Urothelium cell line (cell line): ENCODE data around the gene EFTUD2.
"Not testable (repeated sequence)": the region's sequence is repeated elsewhere in the genome, so short reads cannot be mapped to it uniquely, and the experiment has no call there.

Experiments used
- DNase-seq: peaks from one replicate; pipeline ENCODE4 v3.0.0; 2011; ENCODE audit warnings: low spot score, mixed read lengths
- FAIRE-seq: peaks from 2 replicates; lab custom pipeline; 2011; peaks lifted over from hg19 to GRCh38; lab: Jason Lieb, UNC

Gene EFTUD2

DNA sequence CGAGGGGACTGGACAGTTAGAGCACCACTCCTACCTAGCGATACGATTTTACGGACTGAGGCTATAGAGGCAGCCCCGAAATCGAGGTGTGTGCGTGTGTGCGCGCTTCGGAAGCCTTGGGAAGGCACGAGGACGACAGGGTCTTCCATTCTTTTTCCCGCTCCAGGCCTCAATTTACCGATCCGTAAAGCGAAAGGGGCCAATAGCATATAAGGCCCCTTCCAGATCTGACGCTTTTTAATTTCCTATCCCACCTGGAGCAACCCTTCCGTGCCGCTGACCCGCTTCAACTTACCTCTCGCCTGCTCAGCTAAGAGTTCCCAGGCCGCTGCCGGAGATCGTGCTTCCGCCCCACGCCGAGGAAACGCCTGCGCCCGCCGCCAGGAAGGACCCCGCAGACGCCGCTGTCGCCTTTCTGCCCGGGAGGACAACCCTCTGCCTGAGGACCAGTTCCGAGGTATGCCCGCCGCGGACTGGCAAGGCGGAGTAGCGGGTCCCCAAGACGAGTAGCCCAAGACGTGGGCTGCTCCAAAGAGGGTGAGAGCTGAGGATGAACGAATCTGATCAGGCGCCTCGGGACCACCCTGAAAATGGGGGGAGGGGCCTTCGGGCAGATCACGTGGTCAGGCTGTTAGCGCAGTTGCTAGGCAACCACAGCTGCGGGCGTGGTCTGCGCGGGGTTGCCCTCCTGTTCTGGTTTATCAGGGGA is at the start of gene EFTUD2:
Gene EFTUD2 (minus strand): TSS at position 372 of the 709 bp plus-strand sequence. CDS start 4,924 bp downstream, outside the sequence.
- FAIRE-seq (peak; percentile 96), DNase-seq (peak; percentile 95)

DNA sequence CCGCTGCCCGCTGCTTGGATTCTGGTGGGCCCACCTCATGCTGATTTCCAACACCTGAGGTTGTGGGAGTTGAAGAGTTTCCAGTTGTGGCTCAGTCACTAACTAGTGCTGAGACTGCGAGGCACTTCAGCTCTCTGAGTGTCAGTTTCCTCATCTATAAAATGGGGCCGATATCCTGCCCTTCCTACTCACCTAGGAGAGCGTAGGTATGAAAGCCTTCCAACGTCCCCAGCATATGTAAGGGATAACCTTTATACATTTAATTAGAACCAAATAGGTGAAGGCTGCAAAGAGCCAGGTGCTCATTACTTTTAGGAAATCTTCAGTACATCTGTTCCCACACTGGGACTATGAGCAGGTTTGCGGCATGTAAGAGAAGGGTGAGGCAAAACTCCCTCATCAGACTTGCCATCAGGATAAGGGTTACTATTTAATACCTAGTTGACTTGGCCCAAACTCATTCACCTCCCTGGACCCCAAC is 49.1 kb upstream of the EFTUD2 start:
- FAIRE-seq (no peak), DNase-seq (no peak)

DNA sequence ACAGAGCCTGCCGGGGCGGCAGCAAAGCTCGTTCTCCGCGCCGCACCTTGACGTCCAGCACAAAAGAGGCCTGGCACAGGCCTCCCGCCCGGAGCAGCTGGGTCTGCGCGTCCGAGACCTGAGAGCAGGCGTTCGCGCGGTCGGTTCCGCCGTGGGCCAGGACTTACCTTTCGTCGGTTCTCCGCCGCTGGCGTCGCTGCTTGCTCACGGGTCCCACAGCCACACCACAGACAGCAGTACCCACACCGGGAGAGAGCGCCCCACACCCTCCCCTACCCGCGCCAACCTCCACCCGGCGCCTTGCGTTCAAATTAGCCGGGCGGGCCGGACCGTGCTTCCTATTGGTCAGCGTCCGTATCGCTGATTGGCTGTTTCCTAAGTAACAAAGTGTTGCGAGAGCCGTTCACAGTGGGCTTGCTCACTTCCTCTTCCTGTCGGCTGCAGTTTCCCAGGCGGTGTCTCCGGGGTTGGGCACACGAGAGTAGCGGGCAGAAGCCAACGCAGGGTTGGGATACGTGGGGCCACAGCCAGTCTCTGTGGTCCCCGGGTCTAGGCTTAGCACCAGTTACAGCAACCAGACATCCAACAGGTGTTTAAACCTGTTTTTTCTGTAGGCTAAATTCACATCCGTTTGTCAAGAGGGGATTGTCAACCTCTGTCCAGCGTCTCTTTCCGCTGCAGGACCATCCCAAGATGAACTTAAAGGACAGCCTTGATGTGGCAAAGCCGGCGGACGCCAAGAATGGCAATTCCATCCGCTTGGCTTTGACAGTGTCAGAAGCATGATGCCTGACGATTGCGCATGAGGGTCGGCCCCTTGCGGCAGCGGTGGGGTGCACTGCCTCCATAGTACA is 48.4 kb upstream of the EFTUD2 start, which contains the start of gene KIF18B:
Gene KIF18B (minus strand): TSS at position 313 of the 854 bp plus-strand sequence. CDS start 11,429 bp downstream, outside the sequence.
- DNase-seq: peak; percentile 98
- peak; percentile 80 for FAIRE-seq

DNA sequence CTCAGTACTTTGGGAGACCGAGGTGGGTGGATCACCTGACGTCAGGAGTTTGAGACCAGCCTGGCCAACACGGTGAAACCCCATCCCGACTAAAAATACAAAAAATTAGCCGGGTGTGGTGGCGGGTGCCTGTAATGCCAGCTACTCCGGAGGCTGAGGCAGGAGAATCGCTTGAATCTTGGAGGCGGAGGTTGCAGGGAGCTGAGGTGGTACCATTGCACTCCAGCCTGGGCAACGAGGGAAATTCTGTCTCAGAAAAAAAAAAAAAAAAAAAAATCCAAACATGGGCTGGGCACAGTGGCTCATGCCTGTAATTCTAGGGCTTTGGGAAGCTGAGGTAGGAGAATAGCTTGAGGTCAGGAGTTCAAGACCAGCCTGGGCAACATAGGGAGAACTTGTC is 46.4 kb upstream of the EFTUD2 start:
- not testable (repeated sequence) for DNase-seq, FAIRE-seq

DNA sequence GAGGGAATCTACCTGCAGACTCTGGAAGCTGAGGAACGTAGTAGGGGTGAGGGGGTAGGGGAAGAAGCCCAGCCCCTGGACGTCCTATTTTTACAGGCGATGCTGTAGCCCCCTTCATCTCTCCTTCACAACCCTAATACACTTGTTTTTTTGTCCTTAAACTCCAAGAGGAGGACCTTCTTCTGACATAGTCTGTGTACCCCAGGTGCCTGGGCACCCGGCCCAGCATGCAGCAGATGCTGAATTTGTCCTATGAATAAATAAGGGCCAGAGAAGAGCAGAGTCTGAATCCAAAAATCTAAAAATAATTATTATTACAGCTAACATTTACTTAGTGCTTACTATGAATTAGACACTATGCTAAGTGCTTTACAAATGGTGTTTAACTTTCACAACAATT is 43.2 kb upstream of the EFTUD2 start:
- DNase-seq (no peak), FAIRE-seq (no peak)

DNA sequence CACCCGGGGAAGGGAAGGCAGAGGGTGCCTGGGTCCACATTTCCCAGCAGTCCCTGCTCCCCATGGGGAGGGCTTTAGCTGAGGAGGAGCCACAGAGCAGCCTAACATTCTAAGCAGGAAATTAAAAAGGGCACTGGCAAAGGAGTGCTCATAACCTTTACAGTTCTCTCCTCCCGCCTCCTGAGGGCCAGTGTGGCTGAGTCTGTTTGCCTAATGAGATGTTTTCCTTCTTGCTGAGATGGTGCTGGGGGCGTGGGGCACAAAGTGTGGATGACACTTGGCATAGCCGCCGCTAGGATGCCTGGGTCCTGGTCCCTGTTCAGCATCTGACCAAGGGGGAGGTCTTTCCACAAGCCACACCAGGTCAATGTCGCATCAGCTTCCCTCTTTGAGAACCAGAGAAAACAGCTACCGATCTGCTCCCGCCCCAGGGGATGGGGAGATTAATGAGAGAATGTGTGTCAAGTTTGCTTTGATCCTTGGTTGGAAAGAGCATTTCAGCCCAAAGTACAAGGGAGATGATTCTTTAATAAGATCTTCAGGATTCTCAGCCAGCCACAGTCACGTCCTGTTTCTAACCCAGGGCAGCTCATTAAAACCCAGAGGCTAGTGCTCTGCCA is 42.6 kb upstream of the EFTUD2 start:
- FAIRE-seq (no peak), DNase-seq (no peak)

DNA sequence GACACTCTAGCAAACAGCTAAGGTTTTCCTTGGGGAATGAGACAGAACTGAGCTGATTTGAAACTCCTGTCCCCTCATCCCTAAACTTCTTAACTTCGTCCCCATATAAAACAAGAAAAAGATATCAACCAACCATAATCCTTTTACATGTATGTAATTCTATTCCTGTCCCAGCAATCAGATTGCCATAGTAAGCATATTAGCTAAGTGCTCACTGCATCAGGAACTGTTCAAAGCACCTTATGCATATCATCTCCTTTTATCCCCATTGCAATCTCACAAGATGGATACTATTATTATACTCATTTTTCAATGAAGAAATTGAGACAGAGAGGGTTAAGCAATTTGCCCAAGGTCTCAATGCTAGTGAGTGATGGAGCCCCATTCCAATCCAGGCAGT is 41.5 kb upstream of the EFTUD2 start:
- FAIRE-seq: no peak
- no peak for DNase-seq

DNA sequence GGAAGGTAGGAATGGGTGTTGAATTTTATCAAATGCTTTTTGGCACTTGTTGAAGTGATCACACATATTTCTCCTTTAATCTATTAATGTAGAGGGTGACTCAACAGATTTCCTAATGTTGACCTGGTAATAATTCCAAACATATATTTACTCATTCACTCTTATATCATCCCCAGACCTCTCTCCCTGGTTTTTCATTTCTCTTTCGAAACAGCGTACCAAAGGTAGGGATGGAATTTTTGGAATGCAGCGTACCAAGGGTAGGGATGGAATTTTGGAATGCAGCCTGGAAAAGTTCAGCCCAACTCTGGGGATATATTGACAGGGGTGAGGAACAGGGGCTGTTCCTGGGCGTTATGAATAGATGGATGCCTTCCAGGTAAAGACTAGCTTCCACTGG is 41.1 kb upstream of the EFTUD2 start:
- FAIRE-seq: no peak
- DNase-seq: peak; percentile 70

DNA sequence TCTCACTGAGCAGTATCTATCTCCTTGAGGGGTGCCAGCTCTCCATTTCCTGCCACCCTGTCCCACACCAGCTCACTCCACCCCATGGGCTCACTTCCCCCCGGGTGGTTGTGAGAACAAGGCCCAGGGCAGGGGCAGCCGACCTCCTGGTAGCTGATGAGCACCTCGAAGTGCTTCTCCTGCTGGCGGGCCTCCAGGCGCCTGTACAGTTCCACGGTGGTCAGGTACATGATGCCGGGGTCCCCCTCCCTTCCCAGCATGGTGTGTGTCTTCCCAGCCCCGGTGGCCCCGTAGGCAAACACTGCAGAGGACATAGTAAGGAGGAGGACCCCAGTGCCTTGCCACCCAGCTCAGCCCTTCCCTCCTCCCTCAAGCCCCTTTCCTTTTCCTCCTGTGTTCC is 35.9 kb upstream of the EFTUD2 start:
- FAIRE-seq (no peak), DNase-seq (no peak)

DNA sequence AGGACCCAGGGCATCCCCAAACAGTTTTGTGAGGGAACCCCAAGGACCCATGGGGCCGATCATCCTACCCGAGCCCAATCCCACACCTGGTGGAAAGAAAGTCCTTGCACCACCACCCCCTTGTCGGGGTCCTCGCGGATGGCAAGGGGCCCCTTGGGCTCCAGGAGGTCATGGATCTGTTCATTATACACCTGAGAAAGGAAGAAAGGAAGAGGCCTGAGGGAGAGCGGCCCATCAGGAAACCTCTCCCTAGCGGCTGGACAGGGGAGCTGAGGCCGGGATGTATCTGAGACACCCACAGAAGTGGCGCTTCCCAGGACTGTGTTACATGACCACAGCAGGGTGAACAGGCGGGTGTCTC is 35.5 kb upstream of the EFTUD2 start:
- DNase-seq (no peak), FAIRE-seq (no peak)

DNA sequence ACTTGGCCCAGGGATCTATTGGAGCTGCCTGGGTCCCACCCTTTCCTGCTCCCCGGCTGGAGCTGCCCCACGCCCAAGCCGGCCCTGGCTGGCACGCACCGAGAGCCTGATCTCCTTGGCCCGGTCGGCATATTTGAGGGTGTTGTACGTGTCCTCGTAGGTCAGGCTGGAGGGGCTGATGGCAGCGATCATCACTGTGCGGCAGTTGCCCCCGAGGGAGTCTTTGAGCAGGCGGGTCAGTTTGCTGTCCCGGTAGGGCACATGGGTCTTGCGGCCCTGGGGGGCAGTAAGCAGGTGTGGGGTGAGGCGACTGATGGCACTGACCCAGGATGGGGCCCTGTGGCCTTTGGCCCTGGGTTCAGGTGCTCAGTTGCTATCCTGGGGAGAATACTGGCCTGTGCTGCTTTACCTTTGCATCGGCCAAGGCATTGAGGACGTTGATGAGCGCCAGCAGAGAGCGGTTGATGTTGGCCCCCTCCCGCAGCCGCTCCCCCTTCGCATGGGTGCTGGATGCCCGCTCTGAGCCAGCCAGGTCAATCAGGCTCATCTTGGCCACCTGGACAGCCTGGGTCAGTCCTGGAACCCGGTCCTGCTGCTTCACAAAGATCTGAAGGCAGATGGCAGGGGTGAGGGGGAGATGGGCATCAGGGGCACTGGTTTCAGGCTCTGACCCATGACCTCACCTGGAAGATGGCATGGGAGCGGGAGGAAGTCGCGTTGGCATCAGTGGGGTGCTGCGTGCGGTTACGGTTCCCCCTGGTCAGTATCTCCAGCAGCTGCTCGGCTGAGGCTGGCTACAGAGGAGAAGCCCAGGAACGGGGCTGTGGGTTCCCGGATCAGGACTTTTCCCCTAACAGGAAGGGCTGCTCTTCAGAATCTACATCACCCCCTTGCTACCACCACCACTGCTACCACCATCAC is 34.8 kb upstream of the EFTUD2 start:
- FAIRE-seq: peak; percentile 83
- no peak for DNase-seq

DNA sequence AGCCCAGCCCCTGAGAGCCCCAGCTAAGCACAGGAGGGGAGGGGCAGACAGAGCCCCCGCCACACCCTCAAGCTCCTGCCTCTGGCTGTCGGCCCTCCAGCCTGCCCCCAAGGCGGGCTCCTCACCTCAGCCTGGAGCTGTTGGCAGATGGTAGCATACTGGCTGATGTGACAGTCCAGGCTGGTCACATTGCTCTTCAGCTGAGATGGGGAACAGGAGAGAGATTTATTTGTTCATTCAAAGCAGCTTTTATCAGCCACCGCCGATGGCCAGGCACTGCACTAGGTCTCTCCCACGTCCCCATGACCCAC is 33.5 kb upstream of the EFTUD2 start:
- DNase-seq (no peak), FAIRE-seq (no peak)

DNA sequence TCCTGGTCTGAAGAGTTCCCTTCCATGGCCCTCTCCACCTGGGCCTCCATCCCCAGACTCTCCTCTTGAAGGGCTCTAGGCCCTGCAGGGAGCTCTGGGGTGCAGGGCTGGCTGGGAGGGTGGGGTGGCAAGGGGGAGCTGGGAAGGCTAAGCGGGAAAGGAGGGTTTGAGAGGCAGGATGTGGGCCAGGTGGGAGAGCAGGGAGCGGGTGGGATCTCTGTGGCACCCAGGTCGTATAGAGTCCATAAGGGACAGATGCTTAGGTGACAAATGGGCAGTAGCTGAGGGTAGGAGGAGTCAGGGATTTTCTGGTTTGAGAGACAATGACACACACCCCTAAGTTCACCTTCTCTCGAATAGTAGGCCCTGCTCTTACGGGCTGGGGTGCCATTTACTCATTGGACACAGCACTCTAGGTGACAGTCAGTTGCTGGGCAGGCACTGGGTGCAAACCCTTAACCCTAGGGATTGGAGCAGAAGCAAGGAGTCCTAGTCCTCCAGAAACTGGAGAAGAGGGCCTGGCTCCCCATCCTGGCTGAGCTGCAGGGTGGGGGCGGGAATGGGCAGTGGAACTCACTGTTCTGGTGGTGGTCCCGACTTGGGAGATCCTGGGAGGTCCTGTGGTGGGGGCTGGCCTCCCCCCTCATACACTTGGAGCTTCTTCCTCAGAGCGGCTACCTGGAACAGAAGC is 33.0 kb upstream of the EFTUD2 start:
- no peak for DNase-seq
- no peak for FAIRE-seq

DNA sequence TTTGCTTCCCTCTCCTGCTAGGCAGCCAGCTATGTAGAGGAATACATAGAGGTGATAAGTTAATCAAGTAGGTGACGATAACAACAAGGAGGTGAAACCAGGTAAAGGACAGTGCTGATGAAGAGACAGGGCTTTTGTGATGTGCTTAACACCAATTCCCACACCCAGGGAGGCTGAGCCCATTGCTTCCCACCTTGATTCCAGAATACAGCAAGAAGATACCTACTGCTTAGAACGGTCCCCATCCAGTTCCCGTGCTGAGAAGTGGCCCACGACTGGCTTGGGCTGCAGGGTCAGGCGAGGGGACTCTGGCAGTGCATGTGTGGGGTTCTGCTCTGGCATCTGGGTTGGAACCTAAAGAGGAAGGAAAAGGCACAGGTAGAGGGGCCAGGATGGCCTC is 32.1 kb upstream of the EFTUD2 start:
- DNase-seq (no peak), FAIRE-seq (no peak)

DNA sequence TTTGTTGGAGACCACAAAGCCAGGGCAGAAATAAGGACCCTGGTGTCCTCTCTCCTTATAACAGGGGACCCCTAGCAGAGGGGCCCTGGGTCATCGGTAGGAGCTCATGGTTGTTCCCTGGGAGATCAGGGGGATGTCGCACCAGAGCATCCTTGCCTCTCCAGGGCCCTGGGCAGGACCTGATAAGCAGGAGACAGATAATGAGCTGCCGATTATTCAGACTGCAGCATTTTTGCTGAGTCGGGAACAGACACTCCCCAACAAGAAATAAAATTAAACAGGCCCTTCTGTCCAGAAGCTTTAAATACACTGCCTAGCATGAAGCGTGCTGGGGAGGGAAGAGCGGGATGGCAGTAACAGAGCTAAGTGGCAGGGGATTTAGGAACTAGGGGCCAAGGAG is 31.4 kb upstream of the EFTUD2 start:
- DNase-seq: no peak
- no peak for FAIRE-seq

DNA sequence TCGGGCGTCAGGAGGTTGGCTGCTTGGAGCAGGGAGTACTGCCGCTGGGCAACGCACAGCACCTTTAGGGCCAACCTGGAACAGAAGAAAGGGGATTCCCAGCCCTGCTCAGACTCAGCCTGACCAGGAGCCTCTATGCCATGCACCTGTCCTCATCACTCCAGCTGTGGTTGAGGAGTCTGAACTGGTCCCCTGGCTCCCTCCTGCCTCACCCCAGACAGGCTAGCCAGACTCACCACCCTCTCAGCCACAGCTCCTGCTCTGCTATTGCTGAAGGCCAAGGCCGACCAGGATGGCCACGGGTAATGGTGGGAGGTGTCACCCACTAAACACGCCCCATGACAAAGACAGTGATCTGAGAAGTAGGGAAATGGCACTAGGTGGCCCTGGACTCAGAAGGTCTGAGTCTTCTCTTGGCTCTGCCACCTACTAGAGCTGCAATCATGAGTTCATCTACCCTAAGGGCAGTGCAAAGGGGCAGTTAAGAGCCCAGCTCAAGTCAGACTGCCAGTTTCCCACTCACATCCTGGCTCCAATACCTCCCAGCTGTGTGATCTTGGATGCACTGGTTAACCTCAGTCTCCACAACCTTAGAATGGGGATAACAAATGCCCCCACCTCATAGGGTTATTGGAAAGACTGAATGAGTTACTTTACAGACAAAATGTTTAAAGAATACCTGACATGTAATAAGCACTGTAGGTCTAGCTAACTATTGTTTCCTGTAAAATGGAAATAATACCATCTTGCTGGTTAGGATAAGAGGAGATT is 29.9 kb upstream of the EFTUD2 start:
- DNase-seq: no peak
- FAIRE-seq: no peak

DNA sequence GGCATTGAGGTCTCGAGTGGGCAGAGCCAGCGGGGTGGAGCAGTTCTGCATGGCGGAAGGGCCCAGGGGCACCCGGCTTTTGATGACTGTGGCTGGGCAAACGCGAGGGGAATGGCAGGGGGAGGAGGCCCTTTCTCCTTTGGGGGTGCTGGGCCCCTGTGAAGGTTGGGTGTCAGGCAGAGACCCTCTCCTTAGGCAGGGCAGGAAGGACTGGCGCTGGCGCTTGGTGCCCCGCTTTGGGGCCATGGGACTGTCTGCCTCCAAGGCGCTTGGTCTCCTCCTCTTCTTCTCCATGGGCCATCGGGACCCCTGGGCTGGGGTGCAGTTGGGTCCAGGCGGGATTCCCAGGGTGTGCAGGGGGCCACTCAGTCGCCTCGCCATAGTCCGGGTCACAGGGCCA is 28.9 kb upstream of the EFTUD2 start:
- DNase-seq (no peak), FAIRE-seq (no peak)

DNA sequence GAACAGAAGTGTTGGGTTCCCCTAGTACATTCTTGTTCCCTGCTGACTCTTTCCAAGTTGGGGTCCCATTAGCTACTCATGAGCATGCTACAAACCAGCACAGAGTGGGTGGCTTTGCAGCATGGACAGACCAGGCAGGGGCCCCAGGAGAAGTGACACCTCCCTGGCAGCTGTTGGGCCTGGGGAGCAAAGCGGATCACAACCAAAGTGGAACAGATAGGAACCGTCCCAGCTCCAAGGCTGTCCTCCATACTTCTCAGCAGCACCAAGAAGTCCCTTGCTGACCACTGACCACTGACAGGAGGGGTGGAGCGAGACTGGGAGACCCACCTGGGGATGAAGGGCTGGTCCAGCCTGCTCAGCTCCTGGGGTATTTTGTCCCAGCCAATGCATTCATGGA is 28.5 kb upstream of the EFTUD2 start:
- DNase-seq (no peak), FAIRE-seq (no peak)

DNA sequence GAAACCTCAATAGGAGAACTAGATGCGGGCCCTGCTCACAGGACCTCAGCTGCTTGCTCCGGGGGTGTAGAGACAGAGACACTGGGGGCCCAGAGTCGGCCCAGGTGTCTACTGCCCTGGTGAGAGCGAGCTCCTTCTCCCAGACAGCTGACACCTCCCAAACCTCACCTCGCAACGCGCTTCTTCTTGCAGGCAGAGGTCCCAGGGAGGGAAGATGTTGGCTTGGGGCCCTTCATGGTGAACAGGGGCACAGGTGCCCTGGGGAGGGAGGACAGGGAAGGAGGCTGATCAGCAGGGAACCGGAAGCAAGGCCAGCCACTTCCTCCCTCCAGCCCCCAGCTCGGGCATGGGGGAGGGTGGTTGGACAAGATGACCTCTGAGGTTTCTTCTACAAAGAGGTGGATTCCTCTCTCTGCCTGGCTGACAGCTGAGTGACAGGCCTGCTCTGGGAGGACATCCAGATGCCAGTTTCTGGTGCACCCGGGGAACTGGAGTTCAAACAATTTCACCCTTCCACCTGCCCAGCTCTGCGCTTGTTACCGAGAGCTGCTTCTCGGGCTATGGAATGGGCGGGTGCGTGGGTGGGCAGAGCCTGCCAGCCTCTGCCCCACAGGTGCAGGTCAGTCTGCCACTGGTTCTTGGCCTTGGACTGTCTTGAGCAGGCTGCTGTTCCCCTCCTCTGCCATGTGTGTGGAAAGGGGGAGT is 27.7 kb upstream of the EFTUD2 start:
- FAIRE-seq: no peak
- DNase-seq: no peak
